Neural cell (in vitro differentiated cells): ENCODE results near the gene OR52A5. TPM values are rescaled to one million over a fixed set of nuclear protein-coding genes. Genes with fewer than 3 reads are reported as not detected.
"Not testable (repeated sequence)": the region's sequence is repeated elsewhere in the genome, so short reads cannot be mapped to it uniquely, and the experiment has no call there.

ENCODE experiments used
- H2AFZ ChIP-seq: fragments of 200-600, 300-800 bp; sonication (generic), shearing (Covaris generic); 2 replicates; pipeline ENCODE4 v1.6.0; 2014; ENCODE audit warnings: low read depth, mild to moderate bottlenecking, antibody characterized with exemption, low read length, moderate library complexity
- H3F3A ChIP-seq: fragments of 200-600 bp; shearing (Covaris generic); 2 replicates; pipeline ENCODE4 v1.6.1; 2016; ENCODE audit warnings: mild to moderate bottlenecking, moderate library complexity, mixed read lengths, antibody characterized with exemption, low read length; ENCODE audit not compliant: insufficient read depth, poor library complexity, severe bottlenecking
- H3K27ac ChIP-seq: fragments of 200-600, 300-800 bp; sonication (generic), shearing (Covaris generic); 2 replicates; pipeline ENCODE4 v1.5.1; 2014; ENCODE audit warnings: mild to moderate bottlenecking, low read length, moderate library complexity
- H3K27me3 ChIP-seq: fragments of 300-800, 200-600 bp; sonication (generic), shearing (Covaris generic); 2 replicates; pipeline ENCODE4 v1.6.0; 2014; ENCODE audit warnings: mild to moderate bottlenecking, low read depth, low read length, moderate library complexity; ENCODE audit not compliant: insufficient read depth
- H3K36me3 ChIP-seq: fragments of 300-800, 200-600 bp; sonication (generic), shearing (Covaris generic); 2 replicates; pipeline ENCODE4 v1.5.1; 2014; ENCODE audit warnings: mild to moderate bottlenecking, antibody characterized with exemption, low read length, moderate library complexity; ENCODE audit not compliant: insufficient read depth
- H3K4me2 ChIP-seq: fragments of 300-800, 200-600 bp; sonication (generic), shearing (Covaris generic); 2 replicates; pipeline ENCODE4 v1.6.0; 2014; ENCODE audit warnings: mild to moderate bottlenecking, low read length
- H3K4me3 ChIP-seq: fragments of 300-800, 200-600 bp; sonication (generic), shearing (Covaris generic); 2 replicates; pipeline ENCODE4 v1.5.1; 2014; ENCODE audit warnings: mild to moderate bottlenecking, low read length, moderate library complexity
- H3K79me2 ChIP-seq: fragments of 200-600 bp; shearing (Covaris generic); replicated peaks from 2 replicates; pipeline ENCODE4 v1.6.0; 2014; ENCODE audit warnings: mild to moderate bottlenecking, low read length, moderate library complexity; ENCODE audit not compliant: insufficient read depth
- H3K9ac ChIP-seq: fragments of 300-800, 200-600 bp; sonication (generic), shearing (Covaris generic); 2 replicates; pipeline ENCODE4 v1.6.1; 2016; ENCODE audit warnings: mild to moderate bottlenecking, low read length, mixed read lengths
- H3K9me2 ChIP-seq: fragments of 200-600 bp; shearing (Covaris generic); 2 replicates; pipeline ENCODE4 v1.6.1; 2016; ENCODE audit warnings: mild to moderate bottlenecking, low read length, mixed read lengths; ENCODE audit not compliant: insufficient read depth
- H3K9me3 ChIP-seq: fragments of 200-600, 300-800 bp; sonication (generic), shearing (Covaris generic); 2 replicates; pipeline ENCODE4 v1.6.1; 2016; ENCODE audit warnings: mild to moderate bottlenecking, mixed run types, low read length, moderate library complexity, mixed read lengths
- H4K20me1 ChIP-seq: fragments of 200-600 bp; shearing (Covaris generic); 2 replicates; pipeline ENCODE4 v1.6.1; 2016; ENCODE audit warnings: mild to moderate bottlenecking, mixed run types; ENCODE audit not compliant: insufficient read depth
- EP300 ChIP-seq: fragments of 450-650 bp; conservative IDR thresholded peaks from 2 replicates; pipeline ENCODE4 v1.6.1; 2014; ENCODE audit warnings: antibody characterized with exemption, mild to moderate bottlenecking, moderate library complexity; ENCODE audit not compliant: poor library complexity, severe bottlenecking
- EZH2 ChIP-seq: fragments of 200-600, 300-800 bp; shearing (Covaris generic), sonication (generic); IDR thresholded peaks from 2 replicates; pipeline ENCODE4 v1.6.1; 2014; ENCODE audit warnings: antibody characterized with exemption, low read length, borderline replicate concordance, mild to moderate bottlenecking; ENCODE audit not compliant: insufficient read depth, poor library complexity, severe bottlenecking
- MXI1 ChIP-seq: fragments of 450-650 bp; conservative IDR thresholded peaks from 2 replicates; pipeline ENCODE4 v1.6.1; 2014; ENCODE audit warnings: antibody characterized with exemption, mild to moderate bottlenecking; ENCODE audit not compliant: poor library complexity, severe bottlenecking
- POLR2AphosphoS5 ChIP-seq: IDR thresholded peaks from 2 replicates; pipeline ENCODE4 v1.6.1; 2012
- RAD21 ChIP-seq: fragments of 450-650 bp; conservative IDR thresholded peaks from 2 replicates; pipeline ENCODE4 v1.6.1; 2014; ENCODE audit warnings: antibody characterized with exemption, mild to moderate bottlenecking, moderate library complexity
- SMC3 ChIP-seq: fragments of 450-650 bp; conservative IDR thresholded peaks from 2 replicates; pipeline ENCODE4 v1.6.1; 2014; ENCODE audit warnings: antibody characterized with exemption, mild to moderate bottlenecking, moderate library complexity; ENCODE audit not compliant: poor library complexity
- TAF1 ChIP-seq: IDR thresholded peaks from 2 replicates; pipeline ENCODE4 v1.6.1; 2012; ENCODE audit warnings: low read depth
- polyA plus RNA-seq: library from polyadenylated mRNA; depleted of rRNA; stranded (reverse); fragments of >200 nt; gene quantifications from 2 replicates; pipeline ENCODE4 v1.2.3, GENCODE V29; 2014
- TF ChIP-seq, protein P1 (sequence below): IDR thresholded peaks from 2 replicates; pipeline ENCODE4 v1.6.1; 2012; ENCODE audit warnings: borderline replicate concordance
- TF ChIP-seq, protein P2 (sequence below): fragments of 450-650 bp; IDR thresholded peaks from 2 replicates; pipeline ENCODE4 v1.5.1; 2014; ENCODE audit warnings: antibody characterized with exemption, mild to moderate bottlenecking, moderate library complexity; ENCODE audit not compliant: poor library complexity, severe bottlenecking

Gene OR52A5
- polyA plus RNA-seq, 1 donor from 2014 or later: not detected

DNA sequence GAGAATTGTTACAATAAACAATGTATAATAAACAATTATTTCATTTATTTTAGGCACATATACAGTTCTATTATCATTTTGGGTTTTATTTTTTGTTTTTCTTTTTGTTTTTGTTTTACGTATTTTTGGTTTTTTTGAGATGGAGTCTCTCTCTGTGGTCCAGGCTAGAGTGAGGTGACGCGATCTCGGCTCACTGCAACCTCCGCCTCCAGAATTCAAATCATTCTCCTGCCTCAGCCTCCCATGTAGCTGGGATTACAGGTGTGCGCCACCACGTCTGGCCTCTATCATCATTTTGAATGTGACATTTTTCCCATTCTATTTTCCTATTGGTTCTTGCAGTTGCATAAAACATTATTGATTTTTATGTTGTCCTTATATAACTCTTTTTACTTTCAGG lies 36.8 kb upstream of the OR52A5 start:
- no peaks in the 10 kb centered on the region for H3K79me2 ChIP-seq
- H3K9me3 ChIP-seq: no peaks in the 10 kb centered on the region
- H3K27me3 ChIP-seq: no peaks in the 10 kb centered on the region
- no peak overlapping the region for H3K4me2 ChIP-seq
- H3F3A ChIP-seq: no peaks in the 10 kb centered on the region
- no peaks in the 10 kb centered on the region for H4K20me1 ChIP-seq
- H3K9me2 ChIP-seq: no peaks in the 10 kb centered on the region
- no peak overlapping the region for H2AFZ ChIP-seq
- no peak overlapping the region for H3K27ac ChIP-seq
- no peak overlapping the region for H3K4me3 ChIP-seq
- TF ChIP-seq RAD21 (no peak), SMC3 (no peak), EZH2 (no peak), TAF1 (no peak), POLR2AphosphoS5 (no peak), MXI1 (no peak), EP300 (no peak)
- TF ChIP-seq, protein P1, sequence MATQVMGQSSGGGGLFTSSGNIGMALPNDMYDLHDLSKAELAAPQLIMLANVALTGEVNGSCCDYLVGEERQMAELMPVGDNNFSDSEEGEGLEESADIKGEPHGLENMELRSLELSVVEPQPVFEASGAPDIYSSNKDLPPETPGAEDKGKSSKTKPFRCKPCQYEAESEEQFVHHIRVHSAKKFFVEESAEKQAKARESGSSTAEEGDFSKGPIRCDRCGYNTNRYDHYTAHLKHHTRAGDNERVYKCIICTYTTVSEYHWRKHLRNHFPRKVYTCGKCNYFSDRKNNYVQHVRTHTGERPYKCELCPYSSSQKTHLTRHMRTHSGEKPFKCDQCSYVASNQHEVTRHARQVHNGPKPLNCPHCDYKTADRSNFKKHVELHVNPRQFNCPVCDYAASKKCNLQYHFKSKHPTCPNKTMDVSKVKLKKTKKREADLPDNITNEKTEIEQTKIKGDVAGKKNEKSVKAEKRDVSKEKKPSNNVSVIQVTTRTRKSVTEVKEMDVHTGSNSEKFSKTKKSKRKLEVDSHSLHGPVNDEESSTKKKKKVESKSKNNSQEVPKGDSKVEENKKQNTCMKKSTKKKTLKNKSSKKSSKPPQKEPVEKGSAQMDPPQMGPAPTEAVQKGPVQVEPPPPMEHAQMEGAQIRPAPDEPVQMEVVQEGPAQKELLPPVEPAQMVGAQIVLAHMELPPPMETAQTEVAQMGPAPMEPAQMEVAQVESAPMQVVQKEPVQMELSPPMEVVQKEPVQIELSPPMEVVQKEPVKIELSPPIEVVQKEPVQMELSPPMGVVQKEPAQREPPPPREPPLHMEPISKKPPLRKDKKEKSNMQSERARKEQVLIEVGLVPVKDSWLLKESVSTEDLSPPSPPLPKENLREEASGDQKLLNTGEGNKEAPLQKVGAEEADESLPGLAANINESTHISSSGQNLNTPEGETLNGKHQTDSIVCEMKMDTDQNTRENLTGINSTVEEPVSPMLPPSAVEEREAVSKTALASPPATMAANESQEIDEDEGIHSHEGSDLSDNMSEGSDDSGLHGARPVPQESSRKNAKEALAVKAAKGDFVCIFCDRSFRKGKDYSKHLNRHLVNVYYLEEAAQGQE: no peak
- TF ChIP-seq, protein P2, sequence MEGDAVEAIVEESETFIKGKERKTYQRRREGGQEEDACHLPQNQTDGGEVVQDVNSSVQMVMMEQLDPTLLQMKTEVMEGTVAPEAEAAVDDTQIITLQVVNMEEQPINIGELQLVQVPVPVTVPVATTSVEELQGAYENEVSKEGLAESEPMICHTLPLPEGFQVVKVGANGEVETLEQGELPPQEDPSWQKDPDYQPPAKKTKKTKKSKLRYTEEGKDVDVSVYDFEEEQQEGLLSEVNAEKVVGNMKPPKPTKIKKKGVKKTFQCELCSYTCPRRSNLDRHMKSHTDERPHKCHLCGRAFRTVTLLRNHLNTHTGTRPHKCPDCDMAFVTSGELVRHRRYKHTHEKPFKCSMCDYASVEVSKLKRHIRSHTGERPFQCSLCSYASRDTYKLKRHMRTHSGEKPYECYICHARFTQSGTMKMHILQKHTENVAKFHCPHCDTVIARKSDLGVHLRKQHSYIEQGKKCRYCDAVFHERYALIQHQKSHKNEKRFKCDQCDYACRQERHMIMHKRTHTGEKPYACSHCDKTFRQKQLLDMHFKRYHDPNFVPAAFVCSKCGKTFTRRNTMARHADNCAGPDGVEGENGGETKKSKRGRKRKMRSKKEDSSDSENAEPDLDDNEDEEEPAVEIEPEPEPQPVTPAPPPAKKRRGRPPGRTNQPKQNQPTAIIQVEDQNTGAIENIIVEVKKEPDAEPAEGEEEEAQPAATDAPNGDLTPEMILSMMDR: no peak
- H3K36me3 ChIP-seq: no peaks in the 10 kb centered on the region
- no peak overlapping the region for H3K9ac ChIP-seq

DNA sequence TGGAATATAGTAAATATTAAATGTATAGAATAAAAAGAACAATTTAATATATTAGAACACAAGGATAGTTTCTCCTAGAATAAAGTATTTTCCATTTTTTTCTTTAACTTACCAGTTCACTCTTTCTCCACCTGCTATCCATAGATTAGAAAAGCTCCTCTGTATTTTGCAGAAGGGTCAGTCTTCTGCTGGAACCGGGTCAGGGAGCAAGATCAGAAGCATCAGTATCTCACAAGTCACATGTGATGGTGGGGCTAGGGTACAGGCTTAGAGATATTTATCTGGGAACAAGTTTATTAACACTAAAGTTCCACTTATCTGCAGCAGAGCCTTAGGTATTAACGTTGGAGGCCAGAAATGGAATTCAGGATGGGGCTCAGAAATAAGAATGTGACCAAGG lies 33.7 kb upstream of the OR52A5 start:
- Histone ChIP-seq H2AFZ (no peak overlapping the region), H3K36me3 (no peaks in the 10 kb centered on the region), H3K27me3 (no peaks in the 10 kb centered on the region), H3F3A (no peaks in the 10 kb centered on the region), H3K9ac (no peak overlapping the region), H3K9me2 (no peaks in the 10 kb centered on the region), H3K4me2 (no peak overlapping the region), H4K20me1 (no peaks in the 10 kb centered on the region), H3K9me3 (no peaks in the 10 kb centered on the region), H3K27ac (no peak overlapping the region), H3K79me2 (no peaks in the 10 kb centered on the region), H3K4me3 (no peak overlapping the region)
- TF ChIP-seq POLR2AphosphoS5: no peak
- TF ChIP-seq, protein P1: no peak
- TF ChIP-seq, protein P2: no peak
- no peak for TF ChIP-seq MXI1
- no peak for TF ChIP-seq RAD21
- no peak for TF ChIP-seq TAF1

DNA sequence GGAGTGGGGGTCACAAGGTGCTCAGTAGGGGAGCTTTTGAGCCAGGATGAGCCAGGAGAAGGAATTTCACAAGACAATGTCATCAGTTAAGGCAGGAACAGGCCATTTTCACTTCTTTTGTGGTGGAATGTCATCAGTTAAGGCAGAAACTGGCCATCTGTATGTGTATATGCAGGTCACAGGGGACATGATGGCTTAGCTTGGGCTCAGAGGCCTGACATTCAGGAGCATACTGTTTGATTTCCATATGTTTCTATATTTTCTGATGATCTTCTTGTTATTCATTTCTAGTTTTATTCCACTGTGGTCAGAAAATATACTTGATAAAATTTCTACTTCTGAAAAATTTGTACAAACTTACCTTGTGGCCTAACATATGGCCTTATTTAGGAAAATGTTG lies 27.7 kb upstream of the OR52A5 start:
- H3K27ac ChIP-seq, H3K79me2 ChIP-seq, H3K4me2 ChIP-seq, H3K36me3 ChIP-seq, H3K4me3 ChIP-seq, H3K27me3 ChIP-seq, H3K9ac ChIP-seq, H2AFZ ChIP-seq, H3K9me3 ChIP-seq, H3K9me2 ChIP-seq, H3F3A ChIP-seq, H4K20me1 ChIP-seq: not testable (repeated sequence)
